ENCODE data around the gene PLPP2. TPM values are rescaled to one million over a fixed set of nuclear protein-coding genes. Genes with fewer than 3 reads are reported as not detected.

The PLPP2 gene
- total RNA-seq, 2 experiments from 2014 or later = not detected

DNA sequence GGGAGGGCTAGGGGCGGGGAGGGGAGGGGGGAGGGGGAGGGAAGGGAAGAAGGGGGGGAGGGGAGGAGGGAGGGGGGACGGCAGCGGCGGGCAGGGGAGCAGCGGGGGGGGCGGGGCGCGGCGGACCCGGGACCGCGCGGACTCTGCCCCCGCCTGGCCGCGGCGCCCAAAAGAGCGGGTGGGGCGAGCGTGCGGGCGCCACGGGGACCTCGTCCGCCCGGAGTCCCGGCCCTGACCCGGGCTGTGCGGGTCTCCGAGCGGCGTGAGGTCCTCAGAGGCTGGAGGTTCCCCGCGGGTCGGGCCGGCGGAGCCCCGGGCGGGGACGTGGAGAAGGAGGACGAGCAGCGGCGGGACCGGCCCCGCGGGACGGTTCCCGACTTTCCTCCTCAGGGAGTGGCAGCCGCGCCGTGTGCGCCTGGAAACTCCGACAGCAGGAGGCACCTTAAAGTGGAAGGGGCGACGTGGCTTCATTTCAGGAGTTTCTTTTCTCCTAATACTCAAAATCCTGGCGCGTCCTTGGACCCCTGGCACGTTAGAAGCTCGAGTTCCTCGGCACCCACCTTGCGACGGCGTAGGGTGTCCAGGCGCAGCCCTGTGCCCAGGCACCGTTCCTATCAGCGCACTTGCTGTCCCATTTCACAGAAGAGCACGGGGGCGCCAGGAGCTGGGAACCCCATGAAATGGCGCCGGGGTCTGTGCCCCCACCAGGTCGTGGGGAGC, 518 bp upstream of the PLPP2 start:
- no peak for DNase-seq
- no peak overlapping the region for H3K4me3 Mint-ChIP-seq
- peaks cover 63% of the 10 kb centered on the region for H3K27me3 Mint-ChIP-seq
- H3K9me3 Mint-ChIP-seq = no peaks in the 10 kb centered on the region
- no peak overlapping the region for H3K27ac Mint-ChIP-seq
- H3K36me3 Mint-ChIP-seq = no peaks in the 10 kb centered on the region
- H3K4me1 Mint-ChIP-seq = peaks cover 6% of the 10 kb centered on the region

DNA sequence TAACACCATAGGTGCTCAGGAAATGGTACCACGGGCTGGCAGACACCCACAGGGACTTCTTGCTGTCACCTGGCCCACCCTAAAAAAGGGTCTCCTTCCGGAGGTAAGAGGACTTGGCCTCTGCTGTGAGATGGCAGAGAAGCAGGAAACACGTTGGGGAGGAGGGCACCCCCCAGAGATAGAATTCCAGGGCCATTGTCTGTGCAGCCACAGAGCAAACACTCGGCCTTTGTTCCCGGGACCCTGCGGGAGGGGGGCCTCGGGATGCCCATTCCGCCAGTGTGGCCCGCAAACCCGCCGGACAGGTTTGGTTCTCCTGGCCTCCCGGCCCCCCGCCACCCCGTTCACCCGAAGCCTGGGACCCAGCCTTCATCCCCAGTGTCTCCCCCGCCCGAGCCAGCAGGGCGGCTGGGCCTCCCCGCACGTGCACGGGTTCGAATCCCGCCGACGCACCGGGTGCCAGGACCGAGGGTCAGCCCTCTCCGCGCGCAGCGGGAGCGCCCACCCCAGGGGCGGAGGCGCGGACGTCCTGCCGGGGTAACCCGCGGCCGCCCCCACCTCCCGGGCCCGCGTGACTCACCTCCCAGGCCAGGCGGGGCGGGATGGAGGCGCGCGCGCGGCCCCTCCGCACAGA, 714 bp downstream of the PLPP2 start:
- H3K9me3 Mint-ChIP-seq = no peaks in the 10 kb centered on the region
- no peak overlapping the region for H3K27ac Mint-ChIP-seq
- no peaks in the 10 kb centered on the region for H3K36me3 Mint-ChIP-seq
- peaks cover 63% of the 10 kb centered on the region for H3K27me3 Mint-ChIP-seq
- no peak overlapping the region for H3K4me3 Mint-ChIP-seq
- DNase-seq = no peak
- peaks cover 6% of the 10 kb centered on the region for H3K4me1 Mint-ChIP-seq

DNA sequence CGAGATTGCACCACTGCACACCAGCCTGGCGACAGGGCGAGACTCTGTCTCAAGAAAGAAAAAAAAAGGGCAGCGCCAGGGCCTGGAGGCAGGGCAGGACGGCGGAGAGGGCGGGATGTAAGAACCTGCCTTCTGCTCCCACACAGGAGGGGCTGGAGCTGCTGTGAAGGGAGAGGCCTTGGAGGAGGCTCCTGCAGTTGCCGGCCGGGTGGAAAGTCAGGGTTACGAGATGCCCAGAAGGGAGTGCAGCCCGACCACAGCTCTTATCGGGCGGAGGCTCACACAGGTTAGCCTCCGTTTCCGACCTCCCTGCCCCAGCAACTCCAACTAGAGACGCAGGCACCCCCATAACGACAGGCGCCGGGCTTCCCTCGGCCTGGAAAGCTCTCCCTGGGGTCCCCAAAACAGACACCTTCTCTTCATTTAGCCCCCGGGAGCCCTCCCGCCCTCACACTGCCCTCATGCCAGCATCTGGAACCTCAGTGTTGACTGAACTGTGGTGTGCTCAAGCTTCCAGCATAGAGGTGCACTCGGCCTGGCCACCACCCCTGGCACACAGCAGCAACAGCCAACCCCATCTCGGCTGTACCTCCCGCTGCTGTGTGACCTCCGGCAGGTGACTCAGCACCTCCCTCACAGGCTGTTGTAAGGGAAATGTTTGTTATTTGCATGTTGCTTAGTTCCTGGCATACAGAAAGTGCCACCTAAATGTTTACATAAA, 1.4 kb downstream of the PLPP2 start:
- DNase-seq = peak; percentile 33
- peaks cover 6% of the 10 kb centered on the region for H3K4me1 Mint-ChIP-seq
- H3K4me3 Mint-ChIP-seq = no peak overlapping the region
- H3K36me3 Mint-ChIP-seq = no peaks in the 10 kb centered on the region
- H3K27me3 Mint-ChIP-seq = peaks cover 57% of the 10 kb centered on the region
- H3K9me3 Mint-ChIP-seq = no peaks in the 10 kb centered on the region
- no peak overlapping the region for H3K27ac Mint-ChIP-seq

DNA sequence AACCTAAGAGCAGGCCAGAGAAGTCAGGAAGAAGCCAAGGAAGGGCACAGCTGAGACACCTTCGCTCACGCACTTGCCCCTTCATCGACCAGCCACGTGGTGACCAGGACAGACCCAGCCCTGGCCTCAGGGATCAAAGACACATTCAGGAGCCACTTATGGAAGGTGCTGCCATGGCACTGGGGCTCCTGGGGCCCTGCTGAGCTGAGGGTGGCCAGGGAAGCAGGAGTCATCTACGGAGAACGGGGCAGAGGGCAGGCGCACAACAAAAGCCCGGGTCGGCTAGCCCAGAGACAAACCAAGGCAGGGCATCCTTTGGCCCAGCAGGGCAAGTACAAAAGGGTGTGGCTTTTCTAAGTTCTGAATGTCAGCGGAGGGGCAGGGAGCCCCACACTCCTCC, 2.3 kb downstream of the PLPP2 start:
- Mint-ChIP-seq H3K27ac (no peak overlapping the region), H3K27me3 (peaks cover 48% of the 10 kb centered on the region), H3K36me3 (no peaks in the 10 kb centered on the region), H3K9me3 (no peaks in the 10 kb centered on the region), H3K4me1 (peaks cover 3% of the 10 kb centered on the region), H3K4me3 (no peak overlapping the region)
- no peak for DNase-seq

DNA sequence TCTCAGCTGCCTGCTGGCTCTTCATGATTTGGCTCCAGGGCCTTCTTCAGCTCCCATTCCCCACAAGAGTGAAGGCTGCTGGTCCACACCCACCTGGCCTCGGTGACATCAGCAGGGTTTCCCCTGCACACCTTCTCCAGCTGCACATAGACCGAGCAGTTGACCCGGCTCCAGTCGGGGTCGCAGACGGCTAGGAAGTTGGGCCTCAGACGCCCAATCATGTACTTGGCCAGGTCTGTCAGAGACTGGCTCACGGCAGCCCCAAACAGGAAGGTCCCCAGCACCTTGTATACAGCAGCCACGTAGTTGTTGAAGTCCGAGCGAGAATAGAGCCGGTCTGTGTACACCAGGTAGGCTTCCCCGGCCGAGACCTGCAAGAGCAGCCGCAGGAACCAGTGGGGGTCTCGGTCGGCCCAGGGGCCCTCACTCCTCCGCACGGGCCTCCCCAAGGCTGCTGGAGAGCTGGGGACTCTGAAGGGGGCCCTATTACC, 3.8 kb downstream of the PLPP2 start:
- H3K27ac Mint-ChIP-seq = no peak overlapping the region
- H3K4me3 Mint-ChIP-seq = no peak overlapping the region
- H3K4me1 Mint-ChIP-seq = peaks cover 3% of the 10 kb centered on the region
- H3K36me3 Mint-ChIP-seq = no peaks in the 10 kb centered on the region
- DNase-seq = no peak
- H3K9me3 Mint-ChIP-seq = no peaks in the 10 kb centered on the region
- H3K27me3 Mint-ChIP-seq = peaks cover 37% of the 10 kb centered on the region

DNA sequence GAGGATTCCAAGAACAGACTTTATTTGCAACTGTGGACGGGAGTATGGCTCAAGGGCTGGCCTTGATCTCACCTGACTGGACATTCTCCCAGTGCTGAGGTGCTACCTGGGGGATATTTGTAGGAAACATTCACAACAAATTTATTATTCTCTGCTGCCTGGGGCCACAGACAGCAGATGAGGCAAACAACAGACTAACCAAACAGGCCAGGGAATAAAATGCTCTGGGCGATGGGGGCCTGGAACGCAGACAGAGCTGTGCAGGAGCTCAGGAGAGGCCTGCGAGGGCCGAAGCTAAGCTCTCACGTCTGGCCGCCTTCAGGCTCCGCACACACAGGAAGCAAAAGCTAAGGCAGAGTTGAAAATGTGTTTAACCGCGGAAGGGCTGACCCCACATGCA, 7.8 kb downstream of the PLPP2 start:
- Mint-ChIP-seq H3K9me3 (no peaks in the 10 kb centered on the region), H3K27ac (no peak overlapping the region), H3K36me3 (no peaks in the 10 kb centered on the region), H3K27me3 (peaks cover 17% of the 10 kb centered on the region), H3K4me1 (no peaks in the 10 kb centered on the region), H3K4me3 (no peak overlapping the region)
- no peak for DNase-seq

DNA sequence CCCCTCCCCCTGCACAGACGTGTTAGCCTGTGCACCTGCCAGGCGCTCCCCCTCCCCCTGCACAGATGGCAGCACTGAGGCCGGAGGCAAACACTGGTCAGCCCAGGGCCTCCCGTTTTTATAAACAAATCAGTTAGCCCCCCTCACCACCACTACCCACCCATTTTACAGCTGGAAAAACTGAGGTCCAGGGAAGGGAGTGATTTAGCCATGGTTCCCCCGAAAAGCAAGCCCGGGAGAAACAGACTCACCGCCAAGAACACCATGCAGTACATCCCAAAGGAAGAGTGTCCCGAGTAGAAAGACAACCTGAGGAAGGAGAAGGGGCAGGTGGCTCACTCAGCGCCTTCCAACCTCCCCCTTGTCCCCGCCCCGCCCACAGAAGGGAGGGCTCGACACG, 8.7 kb downstream of the PLPP2 start:
- Mint-ChIP-seq H3K4me3 (no peak overlapping the region), H3K9me3 (no peaks in the 10 kb centered on the region), H3K4me1 (no peaks in the 10 kb centered on the region), H3K27ac (no peak overlapping the region), H3K36me3 (no peaks in the 10 kb centered on the region), H3K27me3 (peaks cover 18% of the 10 kb centered on the region)
- DNase-seq = no peak

DNA sequence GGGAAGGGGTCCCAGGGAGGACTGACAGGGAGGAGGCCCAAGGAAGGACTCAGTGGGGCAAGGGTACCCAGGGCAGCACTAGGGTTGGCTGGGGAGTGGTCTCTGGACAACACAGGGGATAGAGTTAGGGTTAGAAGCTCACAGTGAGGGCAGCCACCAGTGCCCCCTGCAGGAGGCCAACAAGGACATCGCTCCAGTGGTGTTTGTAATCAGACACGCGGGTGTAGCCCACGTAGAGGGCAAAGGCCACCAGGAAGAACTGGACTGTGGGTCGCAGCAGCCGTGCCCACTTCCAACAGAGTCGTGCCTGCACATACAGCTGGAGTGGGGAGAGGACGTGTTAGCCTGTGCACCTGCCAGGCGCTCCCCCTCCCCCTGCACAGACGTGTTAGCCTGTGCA, 9.2 kb downstream of the PLPP2 start:
- Mint-ChIP-seq H3K4me1 (no peaks in the 10 kb centered on the region), H3K27ac (no peak overlapping the region), H3K4me3 (no peak overlapping the region)

DNA sequence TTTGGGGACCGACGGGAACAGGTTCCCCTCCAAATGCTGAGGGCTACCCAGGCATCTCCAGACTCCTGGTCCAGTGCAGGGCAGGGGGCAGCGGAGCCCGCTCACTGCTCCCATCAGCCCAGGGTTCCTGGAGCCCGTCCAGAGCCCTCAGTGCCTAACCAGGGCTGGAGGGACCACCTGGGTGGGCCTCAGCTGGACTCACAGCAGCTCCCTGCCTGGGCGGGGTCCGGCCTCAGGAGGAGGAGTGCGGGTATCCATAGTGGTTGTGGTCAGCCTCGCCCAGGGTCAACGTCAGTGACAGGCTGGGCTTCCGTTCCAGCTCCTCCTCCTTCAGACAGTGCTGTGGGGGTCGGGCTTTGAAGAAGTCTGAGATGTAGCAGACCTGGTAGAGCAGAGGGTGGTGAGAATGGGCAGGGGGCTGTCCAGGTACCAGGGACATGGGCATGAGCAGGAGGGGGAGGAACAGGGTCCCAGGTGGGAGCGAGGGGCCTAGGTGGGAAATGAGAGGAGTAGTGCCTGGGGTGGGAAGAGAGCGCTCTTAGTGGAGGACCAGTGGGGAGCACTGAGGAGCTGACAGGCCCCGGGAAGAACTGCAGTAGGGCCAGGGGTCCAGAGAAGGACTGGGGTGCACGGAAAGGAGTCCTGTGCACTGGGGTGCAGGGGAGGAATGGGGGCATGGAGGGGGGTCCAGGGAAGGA, 9.9 kb downstream of the PLPP2 start:
- H3K4me1 Mint-ChIP-seq = no peaks in the 10 kb centered on the region
- H3K27me3 Mint-ChIP-seq = peaks cover 30% of the 10 kb centered on the region
- DNase-seq = no peak
- no peak overlapping the region for H3K27ac Mint-ChIP-seq
- no peak overlapping the region for H3K4me3 Mint-ChIP-seq
- H3K9me3 Mint-ChIP-seq = no peaks in the 10 kb centered on the region
- H3K36me3 Mint-ChIP-seq = no peaks in the 10 kb centered on the region

More for the DNA sequence above, 9.2 kb downstream of the PLPP2 start:
- Mint-ChIP-seq H3K9me3 (no peaks in the 10 kb centered on the region), H3K36me3 (no peaks in the 10 kb centered on the region), H3K27me3 (peaks cover 23% of the 10 kb centered on the region)
- DNase-seq = no peak

DNA sequence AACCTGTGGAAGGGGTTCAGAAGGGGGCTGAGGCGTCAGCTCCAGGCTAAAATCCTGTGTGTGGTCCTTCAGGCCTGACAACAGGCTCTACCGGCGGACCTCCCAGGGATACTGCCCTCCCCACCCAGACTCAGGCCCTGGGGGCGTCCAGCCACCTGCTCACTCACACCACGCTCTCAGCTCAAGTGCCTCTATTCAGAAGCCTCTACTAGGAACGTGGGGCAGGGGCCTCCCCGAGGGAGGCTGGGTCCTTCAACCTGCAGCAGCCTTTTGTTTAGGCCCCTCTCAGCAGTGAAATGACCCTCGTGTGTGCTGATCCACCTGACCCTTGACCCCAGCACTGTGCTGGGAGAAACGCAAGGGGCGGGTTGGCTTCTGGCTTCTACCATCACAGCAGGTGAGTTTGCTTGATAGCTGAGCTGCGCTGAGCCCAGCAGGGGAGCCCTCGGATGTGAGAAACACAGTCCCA, 10.6 kb downstream of the PLPP2 start:
- H3K9me3 Mint-ChIP-seq = no peaks in the 10 kb centered on the region
- H3K27ac Mint-ChIP-seq = no peak overlapping the region
- no peak overlapping the region for H3K4me3 Mint-ChIP-seq
- peaks cover 35% of the 10 kb centered on the region for H3K27me3 Mint-ChIP-seq
- no peak for DNase-seq
- H3K36me3 Mint-ChIP-seq = no peaks in the 10 kb centered on the region
- no peaks in the 10 kb centered on the region for H3K4me1 Mint-ChIP-seq

DNA sequence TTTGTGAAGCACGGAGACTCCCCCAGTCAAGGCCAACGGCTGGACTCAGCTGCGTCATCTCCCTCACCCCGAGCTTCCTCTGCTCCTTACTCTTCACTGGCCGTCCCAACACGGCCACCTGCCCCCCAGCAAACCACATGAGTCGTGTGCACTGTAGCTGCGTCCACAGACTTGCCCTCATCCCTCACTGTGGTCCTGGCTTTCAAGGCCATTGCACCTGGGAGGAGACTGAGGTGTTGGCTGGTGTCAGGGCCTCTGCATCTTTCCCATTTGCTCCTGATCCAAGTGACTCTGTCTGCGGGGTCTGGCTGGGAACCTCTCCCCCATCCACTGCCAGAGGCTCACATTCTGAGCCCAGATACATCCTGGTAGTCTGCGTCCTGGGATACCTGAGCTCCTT, 11.5 kb downstream of the PLPP2 start:
- Mint-ChIP-seq H3K27ac (no peak overlapping the region), H3K27me3 (peaks cover 44% of the 10 kb centered on the region), H3K9me3 (no peaks in the 10 kb centered on the region)

DNA sequence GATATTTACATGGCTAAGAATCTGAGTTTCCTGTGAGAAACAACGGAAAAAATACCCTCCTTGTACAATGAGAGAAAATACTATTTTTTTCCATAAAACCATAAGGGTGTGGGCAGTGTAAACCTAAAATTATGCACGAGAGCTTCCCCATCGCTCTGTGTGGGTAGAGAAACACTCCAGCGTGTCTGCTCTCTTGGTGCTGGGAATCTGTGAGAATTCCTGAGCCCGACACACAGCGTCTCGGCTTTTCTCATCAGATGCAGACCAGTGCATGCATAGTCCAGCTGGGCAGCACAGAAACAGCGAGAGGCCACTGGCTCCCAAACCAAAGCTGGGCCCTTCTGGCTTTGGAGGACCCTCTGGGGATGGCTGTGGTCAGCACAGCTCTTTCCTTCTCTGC, 12.0 kb downstream of the PLPP2 start:
- no peak overlapping the region for H3K4me3 Mint-ChIP-seq
- H3K4me1 Mint-ChIP-seq = no peaks in the 10 kb centered on the region
- DNase-seq = no peak
- no peaks in the 10 kb centered on the region for H3K36me3 Mint-ChIP-seq
- H3K27ac Mint-ChIP-seq = no peak overlapping the region
- H3K9me3 Mint-ChIP-seq = no peaks in the 10 kb centered on the region
- peaks cover 44% of the 10 kb centered on the region for H3K27me3 Mint-ChIP-seq

More for the DNA sequence above, 11.5 kb downstream of the PLPP2 start:
- Mint-ChIP-seq H3K36me3 (no peaks in the 10 kb centered on the region), H3K4me3 (no peak overlapping the region), H3K4me1 (no peaks in the 10 kb centered on the region)
- DNase-seq = no peak

DNA sequence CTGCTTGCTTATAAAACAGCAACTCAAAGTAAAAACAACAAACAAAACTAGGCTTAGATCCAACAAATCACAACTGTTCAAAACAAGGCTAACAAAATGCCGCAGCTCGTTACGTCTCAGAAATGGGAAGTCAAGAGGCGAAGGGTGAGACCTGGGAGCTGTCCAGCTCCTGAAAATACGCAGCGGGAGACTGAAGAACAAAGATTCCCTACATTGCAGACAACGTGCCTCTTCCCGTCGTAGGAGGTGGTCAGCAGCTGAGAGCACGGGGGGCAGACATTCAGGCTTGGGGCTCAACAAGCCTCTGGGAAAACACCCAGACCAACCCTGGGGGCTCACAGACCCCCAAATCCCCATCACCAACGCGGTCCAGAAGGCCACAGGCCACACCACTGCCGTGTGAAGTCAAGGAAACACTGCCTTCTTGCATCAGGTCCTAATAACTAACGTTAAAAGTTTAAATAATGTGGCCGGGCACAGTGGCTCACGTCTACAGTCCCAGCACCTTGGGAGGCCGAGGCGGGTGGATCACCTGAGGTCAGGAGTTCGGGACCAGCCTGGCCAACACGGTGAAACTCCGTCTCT, 13.5 kb downstream of the PLPP2 start:
- H3K27me3 Mint-ChIP-seq = peaks cover 50% of the 10 kb centered on the region
- no peak overlapping the region for H3K27ac Mint-ChIP-seq

DNA sequence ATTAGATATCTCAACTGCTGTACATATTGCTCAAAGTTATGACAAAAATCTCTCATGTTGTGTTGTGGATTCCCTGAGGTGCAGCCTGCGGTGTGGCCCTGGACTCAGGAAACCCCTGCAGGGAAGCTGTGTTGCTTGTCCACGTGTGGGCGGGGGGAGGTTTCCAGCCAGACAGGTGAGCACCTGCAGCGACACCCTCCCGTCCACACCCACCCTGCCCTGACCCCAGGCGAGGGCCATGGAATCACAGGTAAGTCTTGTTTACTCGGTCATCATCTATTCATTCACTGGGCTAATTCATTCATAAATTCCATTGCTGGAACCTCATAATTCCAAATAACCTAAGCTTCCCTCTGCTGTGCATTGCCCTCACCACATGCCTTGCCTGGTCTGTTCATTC, 14.1 kb downstream of the PLPP2 start:
- H3K9me3 Mint-ChIP-seq = no peaks in the 10 kb centered on the region
- no peak overlapping the region for H3K4me3 Mint-ChIP-seq
- H3K27me3 Mint-ChIP-seq = peaks cover 52% of the 10 kb centered on the region
- H3K27ac Mint-ChIP-seq = no peak overlapping the region
- no peaks in the 10 kb centered on the region for H3K4me1 Mint-ChIP-seq
- H3K36me3 Mint-ChIP-seq = no peaks in the 10 kb centered on the region
- no peak for DNase-seq

More for the DNA sequence above, 13.5 kb downstream of the PLPP2 start:
- DNase-seq = no peak
- Mint-ChIP-seq H3K4me3 (no peak overlapping the region), H3K9me3 (no peaks in the 10 kb centered on the region), H3K4me1 (no peaks in the 10 kb centered on the region), H3K36me3 (no peaks in the 10 kb centered on the region)
